HTR-8/SVneo (cell line): ENCODE measurements around the gene SHROOM3.
A peak's percentile ranks its signal among the peaks of the same experiment; 100 is the strongest.

Source experiments
- DNase-seq: peaks from one replicate; pipeline ENCODE4 v3.0.0; 2011; ENCODE audit warnings: low spot score, mixed read lengths; ENCODE audit not compliant: insufficient read length
- FAIRE-seq: peaks from 2 replicates; lab custom pipeline; 2011; peaks lifted over from hg19 to GRCh38; lab: Jason Lieb, UNC

Gene SHROOM3

DNA sequence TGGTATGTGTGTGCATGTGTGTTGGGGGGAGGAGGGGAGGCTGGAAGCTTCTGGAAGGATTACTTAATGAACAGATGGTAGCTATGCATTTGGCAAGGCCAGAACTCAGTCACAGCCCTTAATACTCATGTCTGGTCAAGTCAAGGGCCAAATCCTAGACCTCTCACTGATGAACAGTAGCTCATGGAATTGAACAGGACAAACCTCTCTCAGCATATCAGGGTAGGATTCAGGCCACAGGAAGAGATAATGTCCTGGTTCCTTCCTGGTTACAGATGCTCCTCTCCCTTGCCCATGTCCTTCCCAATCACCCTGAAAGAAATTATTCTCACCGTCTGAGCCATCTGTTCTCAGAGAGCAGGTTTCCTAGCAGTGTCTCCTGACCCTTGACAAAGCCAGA, 297.2 kb downstream of the SHROOM3 start:
- DNase-seq (no peak), FAIRE-seq (no peak)

DNA sequence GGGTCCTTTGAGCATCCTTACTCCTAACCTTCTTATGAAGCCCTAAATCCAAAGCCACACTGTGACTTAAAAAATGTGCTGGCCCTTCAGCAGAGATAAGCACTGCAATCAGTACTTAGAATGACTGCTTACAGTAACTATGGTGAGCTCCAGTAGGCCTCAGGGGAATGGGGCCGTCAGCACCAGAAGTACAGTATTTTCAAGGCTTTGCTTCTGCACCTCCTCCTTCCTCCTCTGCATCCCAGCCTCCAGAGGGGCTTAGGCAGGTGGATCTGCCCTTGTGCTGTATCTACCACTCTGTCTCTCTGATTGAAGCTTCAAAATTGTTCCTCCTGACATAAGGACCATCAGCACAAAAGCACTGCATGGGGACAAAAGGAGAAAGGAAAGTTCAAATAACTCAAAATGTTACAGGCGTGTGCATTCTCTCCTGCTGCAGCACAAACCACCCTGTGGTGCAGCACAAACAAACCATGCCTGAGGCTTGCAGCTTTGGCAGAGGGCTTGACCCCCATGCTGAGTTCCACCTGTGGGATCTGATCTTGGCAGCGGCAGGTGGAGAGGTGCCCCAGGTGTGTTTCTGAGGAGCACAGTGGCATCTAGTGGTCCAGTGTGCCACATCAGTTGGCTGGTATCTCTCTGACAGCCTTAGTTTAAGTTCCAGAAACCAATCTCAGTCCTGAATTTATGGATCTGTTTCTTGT, 298.2 kb downstream of the SHROOM3 start:
- FAIRE-seq (no peak), DNase-seq (no peak)

DNA sequence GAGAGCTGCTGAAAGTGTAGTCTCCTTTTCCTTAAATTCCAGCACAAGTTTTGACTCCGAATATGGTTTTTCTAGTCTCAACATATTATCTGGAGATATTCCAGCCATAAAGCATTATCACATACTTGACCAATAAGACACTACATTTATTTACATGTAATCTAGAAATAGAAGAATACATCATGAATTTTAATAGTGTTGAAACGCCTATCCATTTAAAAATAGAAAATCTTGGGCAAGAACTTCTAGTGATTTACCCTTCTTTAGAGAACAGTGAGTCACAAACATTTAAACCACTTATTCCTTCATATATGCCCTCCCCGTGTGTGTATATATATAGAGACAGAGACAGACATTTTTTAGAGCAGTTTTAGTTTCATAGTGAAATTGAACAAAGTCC, 301.4 kb downstream of the SHROOM3 start:
- FAIRE-seq = no peak
- DNase-seq = no peak

DNA sequence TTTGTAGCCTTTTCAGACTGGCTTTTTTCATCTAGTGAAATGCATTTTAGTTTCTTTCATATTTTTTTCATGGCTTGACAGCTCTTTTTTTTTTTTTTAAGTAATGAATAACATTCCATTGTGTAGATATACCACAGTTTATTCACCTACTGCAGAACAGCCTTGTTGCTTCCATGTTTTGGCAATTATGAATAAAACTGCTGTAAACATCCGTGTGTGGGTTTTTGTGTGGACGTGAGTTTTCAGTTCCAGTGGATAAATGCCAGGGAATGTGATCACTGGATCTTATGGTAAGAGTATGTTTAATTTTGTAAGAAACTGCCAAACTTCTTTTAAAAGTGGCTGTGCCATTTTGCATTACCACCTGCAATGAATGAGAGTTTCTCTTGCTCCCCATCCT, 302.2 kb downstream of the SHROOM3 start:
- DNase-seq = no peak
- FAIRE-seq = no peak

DNA sequence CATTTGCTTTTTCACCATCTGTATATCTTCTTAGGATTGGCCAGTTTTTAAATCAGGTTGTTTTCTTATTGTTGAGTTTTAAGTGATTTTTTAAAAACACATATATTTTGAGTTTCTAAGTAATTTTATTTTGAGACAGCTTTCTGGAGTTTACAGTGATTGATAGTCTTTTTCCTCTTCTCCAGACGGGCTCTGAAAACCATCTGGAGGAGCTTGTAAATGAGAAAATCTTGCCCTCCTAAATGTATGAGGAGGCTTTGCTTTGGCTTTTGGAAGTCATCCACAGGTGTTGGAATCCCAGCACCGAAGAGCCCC, 302.7 kb downstream of the SHROOM3 start:
- DNase-seq (no peak), FAIRE-seq (no peak)

DNA sequence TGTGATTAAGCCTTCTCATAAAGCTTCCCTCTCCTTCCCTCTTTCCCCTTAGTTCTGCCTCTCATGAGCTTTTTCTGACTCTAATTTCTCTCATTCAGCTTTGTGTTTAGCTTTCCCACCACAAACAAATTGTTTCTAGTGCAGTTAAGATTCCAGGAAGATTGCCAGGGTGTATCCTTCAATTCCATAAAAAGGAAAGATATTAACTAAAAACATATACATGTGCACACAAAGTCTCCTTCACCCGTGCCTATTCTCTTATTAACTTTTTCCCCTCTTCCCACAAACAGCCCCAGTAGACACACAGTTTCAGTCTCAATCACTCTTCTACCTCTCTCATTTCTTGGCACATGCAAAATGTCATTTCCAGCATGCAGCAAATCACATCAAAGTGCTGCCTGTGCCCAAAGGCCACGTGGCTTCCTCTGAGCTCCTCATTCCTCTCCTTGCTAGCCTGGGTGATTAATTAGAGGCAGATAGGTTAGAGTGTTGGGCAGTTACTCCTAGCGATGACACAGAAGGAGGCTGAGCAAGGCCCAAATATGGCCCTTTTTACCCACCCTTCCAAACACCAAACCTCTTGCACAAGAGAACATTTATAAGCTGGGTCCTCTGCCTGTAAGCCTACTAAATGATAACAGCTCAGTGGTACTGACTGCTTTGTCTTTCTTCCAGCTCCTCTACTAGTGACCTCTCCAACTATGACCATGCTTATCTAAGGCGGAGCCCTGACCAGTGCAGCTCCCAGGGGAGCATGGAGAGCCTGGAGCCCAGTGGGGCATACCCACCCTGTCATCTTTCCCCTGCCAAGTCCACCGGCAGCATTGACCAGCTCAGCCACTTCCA, 303.3 kb downstream of the SHROOM3 start:
- FAIRE-seq = no peak
- DNase-seq = no peak

DNA sequence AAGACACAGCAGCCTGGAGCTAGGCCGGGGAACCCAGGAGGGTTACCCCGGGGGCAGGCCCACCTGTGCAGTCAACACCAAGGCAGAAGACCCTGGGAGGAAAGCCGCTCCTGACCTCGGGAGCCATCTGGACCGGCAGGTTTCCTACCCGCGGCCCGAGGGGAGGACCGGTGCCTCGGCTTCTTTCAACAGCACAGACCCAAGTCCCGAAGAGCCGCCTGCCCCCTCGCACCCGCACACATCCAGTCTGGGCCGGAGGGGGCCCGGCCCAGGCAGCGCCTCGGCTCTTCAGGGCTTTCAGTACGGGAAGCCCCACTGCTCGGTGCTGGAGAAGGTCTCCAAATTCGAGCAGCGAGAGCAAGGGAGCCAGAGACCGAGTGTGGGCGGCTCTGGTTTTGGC, 305.2 kb downstream of the SHROOM3 start:
- no peak for DNase-seq
- FAIRE-seq = no peak

DNA sequence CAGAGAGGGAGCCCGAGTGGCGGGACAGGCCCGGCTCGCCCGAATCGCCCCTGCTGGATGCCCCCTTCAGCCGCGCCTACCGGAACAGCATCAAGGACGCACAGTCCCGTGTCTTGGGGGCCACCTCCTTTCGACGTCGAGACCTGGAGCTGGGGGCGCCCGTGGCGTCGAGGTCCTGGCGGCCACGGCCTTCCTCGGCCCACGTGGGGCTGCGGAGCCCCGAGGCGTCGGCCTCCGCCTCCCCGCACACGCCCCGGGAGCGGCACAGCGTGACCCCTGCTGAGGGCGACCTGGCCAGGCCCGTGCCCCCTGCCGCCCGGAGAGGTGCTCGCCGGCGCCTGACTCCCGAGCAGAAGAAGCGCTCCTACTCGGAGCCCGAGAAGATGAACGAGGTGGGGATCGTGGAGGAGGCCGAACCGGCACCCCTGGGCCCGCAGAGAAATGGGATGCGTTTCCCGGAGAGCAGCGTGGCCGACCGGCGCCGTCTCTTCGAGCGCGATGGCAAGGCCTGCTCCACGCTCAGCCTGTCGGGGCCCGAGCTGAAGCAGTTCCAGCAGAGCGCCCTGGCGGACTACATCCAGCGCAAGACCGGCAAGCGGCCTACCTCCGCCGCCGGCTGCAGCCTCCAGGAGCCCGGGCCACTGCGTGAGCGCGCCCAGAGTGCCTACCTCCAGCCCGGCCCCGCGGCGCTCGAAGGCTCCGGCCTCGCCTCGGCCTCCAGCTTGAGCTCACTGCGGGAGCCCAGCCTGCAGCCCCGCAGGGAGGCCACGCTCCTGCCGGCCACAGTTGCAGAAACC, 306.0 kb downstream of the SHROOM3 start:
- FAIRE-seq = no peak
- no peak for DNase-seq

DNA sequence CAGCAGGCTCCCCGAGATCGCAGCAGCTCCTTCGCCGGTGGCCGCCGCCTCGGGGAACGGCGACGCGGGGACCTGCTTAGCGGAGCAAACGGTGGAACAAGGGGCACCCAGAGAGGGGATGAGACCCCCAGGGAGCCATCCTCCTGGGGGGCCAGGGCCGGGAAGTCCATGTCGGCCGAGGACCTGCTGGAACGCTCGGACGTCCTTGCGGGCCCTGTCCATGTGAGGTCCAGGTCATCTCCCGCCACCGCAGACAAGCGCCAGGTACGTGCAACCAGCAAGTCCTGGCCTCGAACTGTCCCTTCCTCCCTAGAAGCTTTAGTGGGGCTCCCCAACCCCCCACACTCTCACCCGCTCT, 306.6 kb downstream of the SHROOM3 start:
- FAIRE-seq (no peak), DNase-seq (no peak)

DNA sequence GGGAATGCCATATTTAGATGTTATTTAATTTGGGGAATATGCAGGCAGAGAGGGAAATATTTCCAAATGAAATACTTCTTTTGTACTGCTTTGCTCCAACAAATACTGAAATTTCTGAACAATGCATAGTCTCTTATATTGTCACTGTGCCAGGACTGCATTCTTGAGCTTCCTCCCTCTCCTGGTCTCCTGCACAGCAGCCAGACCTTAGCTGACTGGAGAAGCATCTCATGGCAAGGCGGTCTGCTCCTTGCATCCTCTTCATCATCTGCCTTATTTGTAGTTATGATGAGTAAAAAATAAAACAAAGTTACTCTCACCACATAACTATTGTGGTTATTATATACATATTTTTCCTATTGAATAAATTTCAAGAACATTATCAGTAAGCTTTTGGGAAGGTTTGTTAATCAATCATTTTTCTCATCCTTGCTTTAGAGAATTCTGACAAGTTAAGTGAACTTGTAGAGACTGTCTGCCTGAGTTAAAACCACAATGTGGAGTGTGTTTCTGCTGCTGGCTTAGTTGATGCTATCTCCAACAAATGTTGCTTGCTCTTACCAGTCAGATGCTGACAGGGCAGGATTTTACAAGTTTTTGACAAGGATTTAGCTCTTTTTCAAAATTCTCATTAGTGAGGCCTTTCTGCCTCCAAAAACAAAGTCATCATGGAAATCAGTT, 309.4 kb downstream of the SHROOM3 start:
- FAIRE-seq = no peak
- DNase-seq = no peak

DNA sequence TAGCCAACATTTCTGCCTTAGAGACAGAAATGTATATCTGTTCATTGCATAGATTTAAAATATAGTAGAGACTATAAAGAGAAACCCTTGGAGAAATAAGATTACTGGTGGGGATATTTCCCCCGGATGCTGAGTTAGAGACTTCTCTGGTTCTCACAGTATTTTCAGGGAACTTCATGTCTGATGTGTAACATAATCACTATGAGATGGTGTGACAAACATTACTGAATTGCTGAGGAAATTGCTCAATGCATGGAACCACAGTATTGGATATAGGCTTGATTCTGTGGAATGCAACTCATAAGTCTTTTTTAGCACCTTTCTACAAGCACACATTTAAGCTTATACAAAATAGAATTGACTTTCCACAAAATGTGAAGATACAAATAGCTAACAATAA, 310.2 kb downstream of the SHROOM3 start:
- FAIRE-seq (no peak), DNase-seq (no peak)

DNA sequence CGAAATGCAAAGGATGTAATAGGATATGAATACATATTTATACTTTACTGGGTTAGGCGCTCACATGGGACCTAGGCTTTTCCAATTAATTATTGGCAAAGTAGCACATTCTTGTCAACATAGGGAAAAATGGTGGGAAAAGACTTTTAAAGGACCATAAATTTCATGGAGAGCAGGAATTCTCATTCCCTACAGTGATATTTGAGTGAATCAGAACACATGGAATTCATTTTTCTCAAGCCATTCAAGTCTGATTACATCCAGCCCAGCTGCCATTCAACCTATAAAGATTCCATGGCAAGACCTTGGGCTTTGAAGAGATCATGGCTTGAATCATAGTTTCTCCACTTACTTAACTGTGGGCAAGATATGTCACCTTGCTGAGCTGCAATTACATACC, 312.5 kb downstream of the SHROOM3 start:
- no peak for FAIRE-seq
- DNase-seq = no peak

DNA sequence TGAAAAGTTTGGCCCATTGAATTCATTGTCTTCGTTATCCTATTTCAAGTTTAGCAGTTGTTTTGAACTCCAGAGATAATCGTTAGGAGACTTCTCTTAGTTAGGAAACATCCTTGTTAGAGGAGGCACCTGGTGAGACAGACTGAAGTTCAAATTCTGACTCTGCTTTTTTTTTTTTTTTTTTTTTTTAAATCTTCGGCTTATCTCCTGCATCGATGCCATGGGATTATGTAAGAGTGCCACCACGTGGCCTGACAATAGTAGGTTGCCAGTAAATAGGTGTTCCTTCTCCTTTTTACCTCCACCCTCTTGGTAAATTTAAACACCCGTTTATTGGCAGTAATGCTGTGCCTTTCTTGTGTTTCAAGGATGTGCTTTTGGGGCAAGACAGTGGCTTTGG, 313.6 kb downstream of the SHROOM3 start:
- DNase-seq (no peak), FAIRE-seq (no peak)

DNA sequence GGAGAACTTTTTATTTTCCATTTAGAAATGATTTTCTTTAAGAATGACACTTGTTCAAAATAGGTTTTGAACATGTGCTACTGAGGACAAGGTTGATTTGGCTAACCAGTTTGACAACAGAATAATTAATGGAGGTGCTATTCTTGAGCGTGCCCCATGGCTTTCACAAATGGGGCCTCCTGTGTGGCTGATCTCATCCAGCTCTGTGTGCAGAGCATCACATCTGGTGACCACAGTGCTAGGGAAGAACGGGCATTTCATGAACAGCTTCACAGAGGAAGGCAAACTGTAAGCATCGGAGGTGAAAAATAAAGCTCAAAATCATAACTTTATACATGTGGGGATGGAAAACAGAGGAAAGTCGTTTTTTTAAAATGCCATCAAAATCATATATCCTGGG, 314.3 kb downstream of the SHROOM3 start:
- DNase-seq (no peak), FAIRE-seq (no peak)

DNA sequence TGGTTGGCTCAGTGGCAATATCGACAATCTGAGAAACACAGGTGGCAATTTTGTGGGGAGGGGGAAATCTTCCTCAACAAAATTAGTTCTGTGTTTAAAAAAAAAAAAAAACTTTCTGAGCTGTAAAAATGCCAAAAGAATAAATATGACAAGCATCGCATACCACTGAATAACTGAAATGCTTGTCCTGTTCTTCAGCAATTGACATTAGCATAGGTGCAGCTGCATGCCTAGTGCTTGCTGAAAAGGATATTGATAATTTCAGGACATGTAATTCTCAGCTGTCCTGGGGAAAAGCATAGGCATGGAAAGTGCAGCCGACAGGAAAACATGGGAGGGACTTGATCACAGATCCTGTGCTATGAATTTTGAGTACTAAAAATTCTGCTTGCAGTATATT, 315.7 kb downstream of the SHROOM3 start:
- DNase-seq (no peak), FAIRE-seq (no peak)

DNA sequence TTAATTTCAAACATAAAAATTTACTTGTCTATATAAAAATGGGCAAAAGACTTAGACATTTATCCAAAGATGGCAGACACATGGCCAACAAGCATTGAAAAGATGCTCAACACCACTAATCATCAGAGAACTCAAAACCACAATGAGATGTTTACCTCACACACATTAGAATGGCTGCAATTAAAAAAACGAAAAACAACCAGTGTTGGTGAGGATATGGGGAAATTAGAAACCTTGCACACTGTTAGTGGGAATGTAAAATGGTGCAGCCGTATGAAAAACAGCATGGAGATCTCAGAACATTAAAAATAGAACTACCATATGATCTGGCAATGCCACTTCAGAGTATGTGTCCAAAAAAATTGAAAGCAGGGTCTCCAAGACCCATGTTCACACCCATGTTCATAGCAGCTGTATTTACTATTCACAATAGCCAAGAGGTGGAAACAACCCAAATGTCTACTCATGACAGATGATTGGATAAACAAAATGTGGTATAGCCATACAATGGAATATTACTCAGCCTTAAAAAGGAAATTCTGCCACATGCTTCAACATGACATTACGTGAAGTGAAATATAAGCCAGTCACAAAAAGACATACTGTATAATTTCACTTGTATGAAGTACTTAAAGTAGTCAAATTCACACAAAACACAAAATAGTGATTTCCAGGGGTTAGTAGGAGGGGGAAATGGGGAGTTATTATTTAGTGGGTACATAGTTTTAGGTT, 316.7 kb downstream of the SHROOM3 start:
- no peak for FAIRE-seq

DNA sequence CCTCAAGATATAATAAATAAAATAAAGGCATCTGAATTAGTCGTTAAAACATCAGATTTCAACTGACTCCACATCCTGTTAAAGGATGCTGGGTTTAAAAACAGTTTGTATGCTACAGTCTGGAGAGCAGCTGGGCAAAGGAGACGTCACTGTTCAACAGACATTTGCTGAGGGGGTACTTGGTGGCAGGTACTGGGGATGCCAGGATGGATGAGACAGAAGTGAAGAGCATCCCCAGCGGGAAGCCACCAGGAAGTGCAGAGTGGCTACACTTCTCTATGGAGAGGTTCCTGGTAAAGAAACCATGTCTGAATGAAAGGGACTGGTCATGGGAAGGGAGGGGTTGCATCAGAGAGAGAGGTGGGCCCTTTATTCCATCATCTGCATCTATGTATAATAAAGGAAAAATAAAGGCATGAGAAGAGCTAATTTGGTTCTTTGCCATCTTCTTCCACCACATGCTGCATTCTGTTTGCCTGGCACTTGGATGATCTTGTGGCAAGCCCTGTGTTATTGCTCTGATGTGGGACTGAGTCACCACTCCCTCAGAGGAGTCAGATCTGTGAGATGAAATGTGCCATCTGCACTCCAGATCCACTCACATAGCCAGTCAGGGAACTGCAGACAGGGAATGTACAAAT, 318.0 kb downstream of the SHROOM3 start:
- no peak for FAIRE-seq
- DNase-seq = peak; percentile 45

More for the DNA sequence above, 316.7 kb downstream of the SHROOM3 start:
- DNase-seq = no peak

DNA sequence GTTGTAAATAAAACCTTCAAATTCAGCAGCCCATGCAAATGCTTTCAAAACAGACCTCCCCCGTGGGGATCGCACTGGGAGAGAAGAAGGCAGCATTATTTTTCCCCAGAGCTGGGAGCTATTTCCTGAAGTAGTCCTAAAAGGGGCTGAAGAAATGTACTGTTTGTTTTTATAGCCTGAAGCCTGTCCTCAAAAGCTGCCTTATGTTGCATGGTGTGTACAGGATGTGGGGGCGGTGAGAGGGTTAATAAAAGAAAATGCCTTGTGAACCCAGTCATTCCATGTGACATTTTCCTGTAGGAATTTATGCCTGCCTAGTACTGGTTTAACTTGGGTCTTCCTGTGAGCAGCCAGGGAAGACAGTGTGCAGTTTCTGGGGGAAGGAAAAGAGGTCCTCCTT, 318.8 kb downstream of the SHROOM3 start:
- DNase-seq (no peak), FAIRE-seq (no peak)

DNA sequence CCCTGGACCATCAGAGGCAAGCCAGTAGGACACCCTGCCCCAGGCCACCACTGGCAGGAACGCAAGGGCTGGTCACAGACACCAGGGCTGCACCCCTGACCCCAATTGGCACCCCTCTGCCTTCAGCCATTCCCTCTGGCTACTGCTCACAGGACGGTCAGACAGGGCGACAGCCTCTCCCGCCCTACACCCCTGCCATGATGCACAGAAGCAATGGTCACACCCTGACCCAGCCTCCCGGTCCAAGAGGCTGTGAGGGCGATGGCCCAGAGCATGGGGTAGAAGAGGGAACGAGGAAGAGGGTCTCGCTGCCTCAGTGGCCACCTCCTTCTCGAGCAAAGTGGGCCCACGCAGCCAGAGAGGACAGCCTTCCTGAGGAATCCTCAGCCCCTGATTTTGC, 319.4 kb downstream of the SHROOM3 start:
- no peak for DNase-seq
- FAIRE-seq = no peak

DNA sequence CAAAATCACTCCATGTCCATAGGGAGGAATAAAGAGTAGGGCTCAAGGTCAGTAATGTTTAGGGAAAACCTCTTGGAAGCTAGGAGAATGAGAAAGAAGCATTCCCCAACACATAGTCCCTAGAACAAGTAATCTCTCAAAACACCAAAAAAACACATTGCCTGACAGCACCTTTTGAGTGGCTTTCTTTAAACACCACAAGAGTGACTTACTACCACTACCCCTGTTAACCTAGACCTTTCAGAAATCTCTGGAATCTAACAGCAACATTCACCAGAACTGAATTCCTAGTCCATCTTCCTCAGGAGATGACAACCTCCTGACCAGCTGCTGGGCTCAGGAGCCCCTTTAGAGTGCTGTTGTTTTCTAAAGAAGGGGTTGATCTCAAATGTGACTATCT, 320.7 kb downstream of the SHROOM3 start:
- DNase-seq (no peak), FAIRE-seq (no peak)
